GM12864 (cell line): Measurements from ENCODE around the gene FADS6.
A peak's percentile ranks its signal among the peaks of the same experiment; 100 is the strongest.

Source experiments
- DNase-seq: peaks from one replicate; pipeline ENCODE4 v3.0.0-alpha.2; 2011; ENCODE audit warnings: low read depth
- H3K4me3 ChIP-seq: 2 replicates; pipeline ENCODE4 v1.5.1; 2011; ENCODE audit warnings: mild to moderate bottlenecking, low read depth, low read length, control low read depth
- TF ChIP-seq, protein P1 (sequence below): IDR thresholded peaks from 2 replicates; pipeline ENCODE4 v1.5.1; 2011; ENCODE audit warnings: low read depth, mild to moderate bottlenecking, moderate library complexity, low read length, control low read depth, inconsistent platforms; ENCODE audit errors: missing control alignments

The FADS6 gene

GRCh38 chr17:74923538-74924249, 30.3 kb upstream of the FADS6 start:
- DNase-seq = no peak
- TF ChIP-seq, protein P1, sequence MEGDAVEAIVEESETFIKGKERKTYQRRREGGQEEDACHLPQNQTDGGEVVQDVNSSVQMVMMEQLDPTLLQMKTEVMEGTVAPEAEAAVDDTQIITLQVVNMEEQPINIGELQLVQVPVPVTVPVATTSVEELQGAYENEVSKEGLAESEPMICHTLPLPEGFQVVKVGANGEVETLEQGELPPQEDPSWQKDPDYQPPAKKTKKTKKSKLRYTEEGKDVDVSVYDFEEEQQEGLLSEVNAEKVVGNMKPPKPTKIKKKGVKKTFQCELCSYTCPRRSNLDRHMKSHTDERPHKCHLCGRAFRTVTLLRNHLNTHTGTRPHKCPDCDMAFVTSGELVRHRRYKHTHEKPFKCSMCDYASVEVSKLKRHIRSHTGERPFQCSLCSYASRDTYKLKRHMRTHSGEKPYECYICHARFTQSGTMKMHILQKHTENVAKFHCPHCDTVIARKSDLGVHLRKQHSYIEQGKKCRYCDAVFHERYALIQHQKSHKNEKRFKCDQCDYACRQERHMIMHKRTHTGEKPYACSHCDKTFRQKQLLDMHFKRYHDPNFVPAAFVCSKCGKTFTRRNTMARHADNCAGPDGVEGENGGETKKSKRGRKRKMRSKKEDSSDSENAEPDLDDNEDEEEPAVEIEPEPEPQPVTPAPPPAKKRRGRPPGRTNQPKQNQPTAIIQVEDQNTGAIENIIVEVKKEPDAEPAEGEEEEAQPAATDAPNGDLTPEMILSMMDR = peak; percentile 80
- H3K4me3 ChIP-seq = no peak overlapping the region

- no peak within 1 kb of the TSS for H3K4me3 ChIP-seq
- DNase-seq = no peak
- TF ChIP-seq, protein P1 = no peak
These were observed 29.5 kb upstream of the FADS6 start, which contains the start of gene USH1G for GRCh38 chr17:74922694-74923537. TSS of gene USH1G (minus strand) at chr17:74923255. CDS start at chr17:74923073, 182 bp downstream.

DNA sequence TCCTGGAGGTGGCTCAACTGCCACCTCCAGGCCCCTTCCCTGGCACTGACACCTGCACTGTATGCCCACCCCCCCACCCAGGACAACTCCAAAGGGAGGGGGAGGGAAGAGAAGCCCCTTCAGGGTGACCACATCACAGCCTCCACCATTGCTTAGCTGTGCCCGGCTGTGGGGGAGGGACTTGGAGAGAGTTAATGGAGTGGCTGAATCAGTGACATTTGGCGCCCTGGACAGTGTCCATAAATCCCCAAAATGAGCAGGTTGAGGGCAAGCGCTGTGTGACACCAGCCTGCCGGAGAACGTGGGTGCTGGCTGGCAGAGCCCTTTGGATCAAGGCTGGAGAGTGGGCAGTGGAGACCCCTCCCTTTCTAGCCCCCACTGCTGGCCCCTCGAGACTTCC, 28.7 kb upstream of the FADS6 start:
- H3K4me3 ChIP-seq = no peak overlapping the region
- no peak for DNase-seq
- TF ChIP-seq, protein P1 = no peak

- H3K4me3 ChIP-seq = no peak overlapping the region
- DNase-seq = no peak
- TF ChIP-seq, protein P1 = no peak
These were observed 28.3 kb upstream of the FADS6 start for GRCh38 chr17:74921769-74922168.

DNA sequence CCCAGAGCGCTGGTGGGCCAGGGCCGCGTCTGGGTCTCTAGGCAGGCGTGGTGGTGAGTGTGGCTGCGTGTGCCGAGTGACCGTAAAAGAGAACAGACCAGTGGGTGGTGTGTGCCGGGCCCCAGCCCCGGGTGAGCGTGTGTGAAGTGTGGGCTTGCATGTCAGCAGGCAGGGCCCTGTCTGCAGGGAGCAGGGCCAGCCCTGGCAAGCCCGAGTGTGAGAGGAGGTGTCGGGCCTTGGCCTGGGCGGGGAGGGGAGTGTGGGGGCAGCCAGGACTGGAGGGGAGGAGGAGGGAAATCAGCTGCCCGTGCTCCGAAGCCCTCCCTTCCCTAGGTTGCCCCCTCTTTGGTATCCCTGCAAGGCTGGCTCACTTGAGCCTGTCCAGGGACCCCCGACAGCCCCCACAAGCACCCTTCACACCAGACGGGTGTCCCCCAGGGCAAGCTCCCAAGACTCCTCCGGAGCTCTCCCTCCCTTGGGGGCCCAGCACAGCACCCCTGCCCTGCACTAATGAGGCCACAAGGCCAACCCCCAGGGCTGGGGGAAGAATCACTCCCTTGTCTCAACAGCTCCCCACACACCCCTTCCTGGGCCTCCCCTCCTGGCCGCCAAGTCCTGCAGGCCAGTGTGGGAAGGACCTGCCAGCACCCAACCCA, 27.7 kb upstream of the FADS6 start:
- DNase-seq = no peak
- TF ChIP-seq, protein P1 = no peak
- H3K4me3 ChIP-seq = no peak overlapping the region

DNA sequence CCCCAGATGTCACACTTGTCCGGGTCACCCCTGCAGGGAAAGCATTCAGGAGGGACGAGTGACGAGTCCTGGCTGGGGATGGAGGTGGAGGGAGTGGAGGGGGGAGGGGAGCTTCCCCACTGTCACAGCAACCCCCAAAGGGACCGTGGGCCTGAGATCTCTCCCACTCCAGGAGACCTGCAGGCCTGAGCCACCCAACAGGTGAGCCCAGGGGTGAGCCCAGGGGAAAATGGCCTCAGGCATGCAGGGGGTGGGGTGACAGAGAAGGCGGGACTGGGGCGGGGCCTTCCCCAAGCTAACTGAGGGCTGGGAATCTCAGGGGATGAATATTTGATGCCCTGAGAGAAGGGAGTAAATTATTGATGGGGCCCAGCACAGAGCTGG, 27.2 kb upstream of the FADS6 start:
- TF ChIP-seq, protein P1 = no peak

More for the DNA sequence above, 27.2 kb upstream of the FADS6 start:
- H3K4me3 ChIP-seq = no peak overlapping the region
- no peak for DNase-seq
